ENCODE data around the gene PIP4K2A.

- TF ChIP-seq CTCF (conservative IDR thresholded peaks at IDR 0.05; ENCODE audit: low read length) (no peak), EZH2phosphoT487 (IDR thresholded peaks at IDR 0.05; ENCODE audit: borderline replicate concordance) (no peak)
These were observed 28.0 kb downstream of the PIP4K2A start for GRCh38 chr10:22686347-22686746.

All from Loucy (cell line).